Uterus (tissue), 4 donors: ENCODE measurements around the gene RPL10. TPM values are rescaled to one million over a fixed set of nuclear protein-coding genes. Genes with fewer than 3 reads are reported as not detected.

Experiments
- DNase-seq, 2 donors: peaks; one replicate each; pipeline ENCODE4 v3.0.0-alpha.2; 2019 to 2020
- H3K27ac ChIP-seq, 2 donors: fragments of 200-600 bp; sonication (generic); 1 replicate in 1 of 2; 2 replicates in 1 of 2; pipeline ENCODE4 v1.5.1; 2016 to 2018
- H3K27me3 ChIP-seq, 2 donors: fragments of 200-600 bp; sonication (generic); one replicate each; pipeline ENCODE4 v1.5.1; 2018 to 2019; ENCODE audit warnings: control low read depth in 1 of 2
- H3K36me3 ChIP-seq, 2 donors: fragments of 200-600 bp; sonication (generic); one replicate each; pipeline ENCODE4 v1.5.1; 2019; ENCODE audit warnings: control low read depth in 1 of 2
- H3K4me1 ChIP-seq, 2 donors: fragments of 200-600 bp; sonication (generic); one replicate each; pipeline ENCODE4 v1.5.1; 2018 to 2019; ENCODE audit warnings: control low read depth in 1 of 2
- H3K4me3 ChIP-seq, 2 donors: fragments of 200-600 bp; sonication (generic); 1 replicate in 1 of 2; 2 replicates in 1 of 2; pipeline ENCODE4 v1.5.1; 2018 to 2019; ENCODE audit warnings: mild to moderate bottlenecking in 1 of 2
- H3K9me3 ChIP-seq, 2 donors: fragments of 200-600 bp; sonication (generic); one replicate each; pipeline ENCODE4 v1.5.1; 2019; ENCODE audit warnings: control low read depth in 1 of 2
- POLR2A ChIP-seq, 2 donors: fragments of 450-650 bp; IDR thresholded peaks; one replicate each; pipeline ENCODE4 v1.6.1; 2016; ENCODE audit warnings: antibody characterized with exemption in 2 of 2, mild to moderate bottlenecking in 1 of 2, moderate library complexity in 1 of 2
- intact Hi-C: fragments of 100-400 bp; cut with DNase I; formaldehyde crosslinking; loops from one replicate; pipeline ENCODE4 v1.15.1; 2023; ENCODE audit warnings: low total_unique reads
- microRNA-seq: library from miRNA; unstranded; fragments of <30 nt; microRNA quantifications from one replicate; pipeline ENCODE4, GENCODE V29; 2016; ENCODE audit warnings: borderline microRNAs expressed, borderline replicate concordance
- small RNA-seq: library from RNA; depleted of rRNA; stranded (forward); fragments of <200 nt; gene quantifications from one replicate; pipeline ENCODE3, GENCODE V24; 2016
- total RNA-seq, 4 donors: library from RNA; depleted of rRNA in 3 of 4; stranded (reverse); fragments of >200 nt in 3 of 4; gene quantifications; one replicate each; pipeline versions ENCODE4 v1.1.0 to v1.2.4, GENCODE V29; 2014 to 2023
- TF ChIP-seq, protein P1 (sequence below), 4 experiments: fragments of 200-600 bp in 2 of 4; fragments of 450-650 bp in 2 of 4; sonication (generic) in 2 of 4; IDR thresholded peaks; one replicate each; pipeline ENCODE4 v1.5.1; 2016 to 2019; ENCODE audit warnings: antibody characterized with exemption in 4 of 4, mild to moderate bottlenecking in 2 of 4, moderate library complexity in 1 of 4
- donor health status: DM: yes; HTN: yes; CAD: no.

Gene RPL10
- total RNA-seq, 4 donors from 2014 or later = 2,407 to 9,172 (median 4,014) TPM

DNA sequence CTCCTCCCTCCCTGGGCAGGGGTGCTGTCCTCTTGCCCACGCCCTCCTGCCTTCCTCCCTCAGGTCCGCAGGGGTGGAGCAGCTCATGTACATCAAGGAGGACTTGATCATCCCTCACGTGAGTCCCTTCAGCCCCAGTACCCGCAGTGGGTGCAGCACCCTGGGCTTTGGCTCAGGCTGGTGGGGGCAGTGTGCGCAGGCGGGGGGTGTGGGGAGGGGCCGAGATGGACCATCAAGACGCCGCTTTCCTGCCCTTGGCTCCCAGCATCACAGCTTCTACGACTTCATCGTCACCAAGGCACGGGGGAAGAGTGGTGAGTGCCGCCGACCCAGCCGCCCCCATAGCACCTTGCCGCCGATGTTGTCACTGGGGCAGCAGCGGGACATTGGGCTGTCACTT lies 51.4 kb downstream of the RPL10 start:
- TF ChIP-seq, protein P1, sequence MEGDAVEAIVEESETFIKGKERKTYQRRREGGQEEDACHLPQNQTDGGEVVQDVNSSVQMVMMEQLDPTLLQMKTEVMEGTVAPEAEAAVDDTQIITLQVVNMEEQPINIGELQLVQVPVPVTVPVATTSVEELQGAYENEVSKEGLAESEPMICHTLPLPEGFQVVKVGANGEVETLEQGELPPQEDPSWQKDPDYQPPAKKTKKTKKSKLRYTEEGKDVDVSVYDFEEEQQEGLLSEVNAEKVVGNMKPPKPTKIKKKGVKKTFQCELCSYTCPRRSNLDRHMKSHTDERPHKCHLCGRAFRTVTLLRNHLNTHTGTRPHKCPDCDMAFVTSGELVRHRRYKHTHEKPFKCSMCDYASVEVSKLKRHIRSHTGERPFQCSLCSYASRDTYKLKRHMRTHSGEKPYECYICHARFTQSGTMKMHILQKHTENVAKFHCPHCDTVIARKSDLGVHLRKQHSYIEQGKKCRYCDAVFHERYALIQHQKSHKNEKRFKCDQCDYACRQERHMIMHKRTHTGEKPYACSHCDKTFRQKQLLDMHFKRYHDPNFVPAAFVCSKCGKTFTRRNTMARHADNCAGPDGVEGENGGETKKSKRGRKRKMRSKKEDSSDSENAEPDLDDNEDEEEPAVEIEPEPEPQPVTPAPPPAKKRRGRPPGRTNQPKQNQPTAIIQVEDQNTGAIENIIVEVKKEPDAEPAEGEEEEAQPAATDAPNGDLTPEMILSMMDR (IDR thresholded peaks at IDR 0.05) = no peak
- no peak for TF ChIP-seq POLR2A (IDR thresholded peaks at IDR 0.05)

DNA sequence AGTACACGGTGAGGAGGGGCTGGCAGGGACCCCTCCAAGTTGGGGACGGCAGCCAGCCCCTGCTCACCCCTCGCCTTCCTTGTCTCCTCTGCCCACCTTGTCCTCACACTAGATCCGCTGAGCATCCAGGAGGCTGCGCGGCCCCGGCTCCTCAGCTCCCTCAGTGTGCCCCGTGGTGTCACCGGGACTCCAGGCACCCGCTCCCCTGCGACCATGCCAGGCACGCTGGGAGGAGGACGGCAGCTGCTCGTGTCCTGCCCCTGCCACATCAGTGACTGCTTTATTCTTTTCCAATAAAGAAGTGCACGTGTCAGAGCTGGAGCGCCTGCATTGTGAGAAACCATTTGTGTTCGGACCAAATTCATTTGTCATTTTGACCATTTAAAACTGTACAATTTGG lies 52.1 kb downstream of the RPL10 start:
- Histone ChIP-seq H3K4me1 (no peaks in the 10 kb centered on the region), H3K36me3 (no peaks in the 10 kb centered on the region), H3K27me3 (no peaks in the 10 kb centered on the region), H3K27ac (no peak overlapping the region), H3K4me3 (no peak overlapping the region), H3K9me3 (no peaks in the 10 kb centered on the region)
- intact Hi-C loops = no loop called here
- DNase-seq = no peak
- no peak for TF ChIP-seq POLR2A (IDR thresholded peaks at IDR 0.05)
- TF ChIP-seq, protein P1 (IDR thresholded peaks at IDR 0.05) = no peak

More for the DNA sequence above, 51.4 kb downstream of the RPL10 start:
- no peaks in the 10 kb centered on the region for H3K9me3 ChIP-seq
- H3K27me3 ChIP-seq = no peaks in the 10 kb centered on the region
- DNase-seq = no peak
- intact Hi-C loops = no loop called here
- no peak overlapping the region for H3K27ac ChIP-seq
- H3K4me1 ChIP-seq = no peaks in the 10 kb centered on the region
- no peak overlapping the region for H3K4me3 ChIP-seq
- H3K36me3 ChIP-seq = no peaks in the 10 kb centered on the region

Small RNA genes lying within 50 kb of the gene (microRNA-seq; reads per million reads assigned to microRNA genes)
- gene MIR6858 = not detected

Small RNA genes lying within 50 kb of the gene (small RNA-seq; reads per million reads assigned to genes)
- not detected for gene MIR6858
- not detected for gene SNORA70

Other genes starting within 250 kb of the RPL10 start
- not detected for gene OPN1MW, start 215.8 kb upstream of the RPL10 start, total RNA-seq
- not detected for gene OPN1MW2, start 178.6 kb upstream of the RPL10 start, total RNA-seq
- gene OPN1MW3, start 140.8 kb upstream of the RPL10 start, total RNA-seq = not detected
- not detected for gene TEX28, start 103.3 kb upstream of the RPL10 start, total RNA-seq
- gene TKTL1, start 102.6 kb upstream of the RPL10 start, total RNA-seq = under 1 TPM in 2 of 4 donors, not detected in 2; 0.07 to 0.98 TPM
- 1,000 to 10,000 TPM; 1,067 to 4,271 (median 2,911) TPM for gene FLNA, start 23.7 kb upstream of the RPL10 start, total RNA-seq
- 100 to 1,000 TPM in 1 of 4 donors, 10 to 100 TPM in 3; 13.6 to 118 (median 44.4) TPM for gene EMD, start 19.1 kb upstream of the RPL10 start, total RNA-seq
- gene DNASE1L1, start 10.9 kb downstream of the RPL10 start, total RNA-seq = 10 to 100 TPM; 10.2 to 31.8 (median 21.2) TPM
- gene TAFAZZIN, start 13.2 kb downstream of the RPL10 start, total RNA-seq = 10 to 100 TPM; 15.3 to 62.3 (median 20.5) TPM
- 10 to 100 TPM in 3 of 4 donors, 1 to 10 TPM in 1; 5.1 to 71.3 (median 42.1) TPM for gene ATP6AP1, start 30.3 kb downstream of the RPL10 start, total RNA-seq
- gene GDI1, start 38.8 kb downstream of the RPL10 start, total RNA-seq = 100 to 1,000 TPM in 3 of 4 donors, 10 to 100 TPM in 1; 100.0 to 175 (median 135) TPM
- gene FAM50A, start 45.8 kb downstream of the RPL10 start, total RNA-seq = 10 to 100 TPM; 16.4 to 48.8 (median 28.3) TPM
- 100 to 1,000 TPM in 1 of 4 donors, 10 to 100 TPM in 1, 1 to 10 TPM in 2; 2.1 to 102 (median 8.6) TPM for gene PLXNA3, start 59.9 kb downstream of the RPL10 start, total RNA-seq
- 10 to 100 TPM in 2 of 4 donors, 1 to 10 TPM in 1, not detected in 1; 4.7 to 19.4 (median 13.1) TPM for gene LAGE3, start 80.9 kb downstream of the RPL10 start, total RNA-seq
- 10 to 100 TPM; 14.7 to 36.3 (median 29.5) TPM for gene UBL4A, start 88.2 kb downstream of the RPL10 start, total RNA-seq
- gene SLC10A3, start 92.3 kb downstream of the RPL10 start, total RNA-seq = 10 to 100 TPM in 3 of 4 donors, 1 to 10 TPM in 1; 9.1 to 62.8 (median 32.7) TPM
- 10 to 100 TPM in 2 of 4 donors, 1 to 10 TPM in 2; 5.1 to 55.9 (median 15.4) TPM for gene FAM3A, start 117.9 kb downstream of the RPL10 start, total RNA-seq
- 10 to 100 TPM; 15.5 to 69.6 (median 23.8) TPM for gene G6PD, start 148.5 kb downstream of the RPL10 start, total RNA-seq
- 10 to 100 TPM in 3 of 4 donors, 1 to 10 TPM in 1; 2.6 to 30.0 (median 18.3) TPM for gene IKBKG, start 149.2 kb downstream of the RPL10 start, total RNA-seq
- not detected for gene CTAG1A, start 186.8 kb downstream of the RPL10 start, total RNA-seq
- under 1 TPM in 1 of 4 donors, not detected in 3; 0.46 TPM for gene CTAG1B, start 220.9 kb downstream of the RPL10 start, total RNA-seq